PC-9 (cell line): ENCODE measurements around the gene NELL2. TPM values are rescaled to one million over a fixed set of nuclear protein-coding genes. Genes with fewer than 3 reads are reported as not detected.
"Not testable (repeated sequence)": the region's sequence is repeated elsewhere in the genome, so short reads cannot be mapped to it uniquely, and the experiment has no call there.

Experiments used
- BruUV-seq: library from RNA; stranded (reverse); fragments of 400-500 nt; replicated peaks from 2 replicates; lab custom pipeline; 2021; lab: Mats Ljungman, UMichigan
- CTCF ChIA-PET: fragments of 300-600 bp; sonication (Branson Sonifier 250); formaldehyde crosslinking; loops from one replicate; lab custom pipeline; 2022; ENCODE audit warnings: antibody characterized with exemption; lab: Charles Lee
- POLR2A ChIA-PET: fragments of 300-600 bp; sonication (Branson Sonifier 250); formaldehyde crosslinking; loops from one replicate; lab custom pipeline; 2022; ENCODE audit warnings: antibody characterized with exemption; ENCODE audit not compliant: unreplicated experiment; lab: Charles Lee
- DNase-seq, 2 experiments: peaks; one replicate each; pipeline versions ENCODE4 v3.0.0 to v3.0.0-alpha.2; 2015 to 2022; ENCODE audit warnings: mixed read lengths in 1 of 2
- H2AFZ ChIP-seq: fragments of 200-600 bp; sonication (generic); 2 replicates; pipeline ENCODE4 v1.8.1; 2017; ENCODE audit warnings: antibody characterized with exemption
- H3F3A ChIP-seq: fragments of 200-600 bp; sonication (generic); 2 replicates; pipeline ENCODE4 v1.8.1; 2017; ENCODE audit warnings: antibody characterized with exemption, mild to moderate bottlenecking, low read depth; ENCODE audit not compliant: insufficient read depth
- H3K27ac ChIP-seq: fragments of 200-600 bp; sonication (generic); 2 replicates; pipeline ENCODE4 v1.6.1; 2016; ENCODE audit warnings: mixed run types
- H3K27me3 ChIP-seq: fragments of 200-600 bp; sonication (generic); 2 replicates; pipeline ENCODE4 v1.6.1; 2016; ENCODE audit warnings: low read depth, mixed run types; ENCODE audit not compliant: insufficient read depth
- H3K36me3 ChIP-seq: fragments of 200-600 bp; sonication (generic); 2 replicates; pipeline ENCODE4 v1.6.1; 2016; ENCODE audit warnings: low read depth, mixed run types
- H3K4me1 ChIP-seq: fragments of 200-600 bp; sonication (generic); replicated peaks from 2 replicates; pipeline ENCODE4 v1.6.1; 2016; ENCODE audit warnings: mixed run types; ENCODE audit not compliant: insufficient read depth
- H3K4me2 ChIP-seq: fragments of 200-600 bp; sonication (generic); 2 replicates; pipeline ENCODE4 v1.6.1; 2017; ENCODE audit warnings: mixed run types
- H3K4me3 ChIP-seq: fragments of 200-600 bp; sonication (generic); 2 replicates; pipeline ENCODE4 v1.6.1; 2016; ENCODE audit warnings: mixed run types
- H3K79me2 ChIP-seq: fragments of 200-600 bp; sonication (generic); 2 replicates; pipeline ENCODE4 v1.6.1; 2017; ENCODE audit warnings: low read depth, mixed run types
- H3K9me2 ChIP-seq: fragments of 200-600 bp; sonication (generic); 2 replicates; pipeline ENCODE4 v1.8.1; 2017; ENCODE audit warnings: mild to moderate bottlenecking; ENCODE audit not compliant: insufficient read depth
- H3K9me3 ChIP-seq: fragments of 200-600 bp; sonication (generic); 2 replicates; pipeline ENCODE4 v1.8.1; 2016; ENCODE audit warnings: low read depth; ENCODE audit not compliant: insufficient read depth
- H4K20me1 ChIP-seq: fragments of 200-600 bp; sonication (generic); 2 replicates; pipeline ENCODE4 v1.8.1; 2017; ENCODE audit not compliant: insufficient read depth
- EZH2 ChIP-seq: fragments of 200-600 bp; sonication (generic); IDR thresholded peaks from 2 replicates; pipeline ENCODE4 v1.8.0; 2017; ENCODE audit warnings: antibody characterized with exemption, low read depth
- intact Hi-C: fragments of 100-400 bp; cut with micrococcal nuclease; formaldehyde crosslinking; loops from one replicate; pipeline ENCODE4 v1.10.0; 2022; ENCODE audit not compliant: unreplicated experiment
- total RNA-seq: library from RNA; stranded (reverse); gene quantifications from 2 replicates; pipeline ENCODE4 v1.2.3, GENCODE V29; 2021
- TF ChIP-seq, protein P1 (sequence below): fragments of 200-600 bp; sonication (generic); conservative IDR thresholded peaks from 2 replicates; pipeline ENCODE4 v1.6.1; 2017; ENCODE audit warnings: mixed run types, antibody characterized with exemption, mild to moderate bottlenecking, moderate library complexity

The NELL2 gene
- total RNA-seq, 1 experiment from 2014 or later: 0.61 TPM

DNA sequence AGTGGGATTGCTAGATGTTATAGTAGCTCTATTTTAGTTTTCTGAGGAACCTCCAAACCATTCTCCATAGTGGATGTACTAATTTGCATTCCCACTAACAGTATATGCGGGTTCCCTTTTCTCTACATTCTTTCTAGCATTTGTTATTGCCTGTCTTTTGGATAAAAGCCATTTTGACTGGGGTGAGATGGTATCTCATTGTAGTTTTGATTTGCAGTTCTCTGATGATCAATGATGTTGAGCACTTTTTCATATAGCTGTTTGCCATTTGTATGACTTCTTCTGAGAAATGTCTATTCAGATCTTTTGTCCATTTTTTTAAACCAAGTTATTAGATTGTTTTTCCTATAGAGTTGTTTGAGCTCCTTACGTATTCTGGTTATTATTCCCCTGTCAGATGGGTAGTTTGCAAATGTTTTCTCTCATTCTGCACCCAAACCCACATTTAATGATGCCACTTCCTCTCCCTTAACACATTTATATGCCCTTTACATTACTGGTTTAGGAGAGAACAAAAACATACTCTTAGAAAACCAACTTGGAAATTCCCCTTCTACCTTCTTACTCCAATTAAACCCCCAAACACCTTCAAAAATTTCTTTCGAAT lies 48.2 kb downstream of the NELL2 start:
- ChIA-PET CTCF (no interaction called here), POLR2A (no interaction called here)
- Histone ChIP-seq H3K36me3 (no peaks in the 10 kb centered on the region), H3F3A (no peaks in the 10 kb centered on the region), H3K4me1 (no peaks in the 10 kb centered on the region), H3K4me2 (no peak overlapping the region), H3K27me3 (no peaks in the 10 kb centered on the region), H2AFZ (no peak overlapping the region), H3K27ac (no peak overlapping the region), H3K79me2 (no peaks in the 10 kb centered on the region), H4K20me1 (no peaks in the 10 kb centered on the region; the same call in 1 of the 2 replicates), H3K9me3 (no peaks in the 10 kb centered on the region), H3K4me3 (no peak overlapping the region), H3K9me2 (no peaks in the 10 kb centered on the region)
- intact Hi-C loops: no loop called here
- no peak for DNase-seq
- no TSS peak for BruUV-seq
- TF ChIP-seq EZH2: no peak
- TF ChIP-seq, protein P1, sequence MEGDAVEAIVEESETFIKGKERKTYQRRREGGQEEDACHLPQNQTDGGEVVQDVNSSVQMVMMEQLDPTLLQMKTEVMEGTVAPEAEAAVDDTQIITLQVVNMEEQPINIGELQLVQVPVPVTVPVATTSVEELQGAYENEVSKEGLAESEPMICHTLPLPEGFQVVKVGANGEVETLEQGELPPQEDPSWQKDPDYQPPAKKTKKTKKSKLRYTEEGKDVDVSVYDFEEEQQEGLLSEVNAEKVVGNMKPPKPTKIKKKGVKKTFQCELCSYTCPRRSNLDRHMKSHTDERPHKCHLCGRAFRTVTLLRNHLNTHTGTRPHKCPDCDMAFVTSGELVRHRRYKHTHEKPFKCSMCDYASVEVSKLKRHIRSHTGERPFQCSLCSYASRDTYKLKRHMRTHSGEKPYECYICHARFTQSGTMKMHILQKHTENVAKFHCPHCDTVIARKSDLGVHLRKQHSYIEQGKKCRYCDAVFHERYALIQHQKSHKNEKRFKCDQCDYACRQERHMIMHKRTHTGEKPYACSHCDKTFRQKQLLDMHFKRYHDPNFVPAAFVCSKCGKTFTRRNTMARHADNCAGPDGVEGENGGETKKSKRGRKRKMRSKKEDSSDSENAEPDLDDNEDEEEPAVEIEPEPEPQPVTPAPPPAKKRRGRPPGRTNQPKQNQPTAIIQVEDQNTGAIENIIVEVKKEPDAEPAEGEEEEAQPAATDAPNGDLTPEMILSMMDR: no peak

DNA sequence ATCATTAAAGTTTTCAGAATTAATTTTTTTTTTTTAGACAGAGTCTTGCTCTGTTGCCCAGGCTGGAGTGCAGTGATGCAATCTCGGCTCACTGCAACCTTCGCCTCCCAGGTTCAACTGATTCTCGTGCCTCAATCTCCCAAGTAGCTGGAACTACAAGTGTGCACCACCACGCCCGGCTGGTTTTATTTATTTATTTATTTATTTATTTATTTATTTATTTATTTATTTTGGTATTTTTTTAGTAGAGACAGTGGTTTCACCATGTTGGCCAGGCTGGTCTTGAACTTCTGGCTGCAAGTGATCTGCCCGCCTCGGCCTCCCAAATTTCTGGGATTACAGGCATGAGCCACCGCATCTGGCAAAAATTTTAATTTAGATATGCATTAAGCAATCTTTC lies 54.4 kb downstream of the NELL2 start:
- CTCF ChIA-PET, H2AFZ ChIP-seq, H3K79me2 ChIP-seq, H3K36me3 ChIP-seq, POLR2A ChIA-PET, H3F3A ChIP-seq, H3K4me2 ChIP-seq, H3K27me3 ChIP-seq, H3K4me3 ChIP-seq, H3K27ac ChIP-seq, H4K20me1 ChIP-seq, BruUV-seq, DNase-seq, H3K4me1 ChIP-seq, H3K9me3 ChIP-seq, H3K9me2 ChIP-seq, intact Hi-C loops: not testable (repeated sequence)

DNA sequence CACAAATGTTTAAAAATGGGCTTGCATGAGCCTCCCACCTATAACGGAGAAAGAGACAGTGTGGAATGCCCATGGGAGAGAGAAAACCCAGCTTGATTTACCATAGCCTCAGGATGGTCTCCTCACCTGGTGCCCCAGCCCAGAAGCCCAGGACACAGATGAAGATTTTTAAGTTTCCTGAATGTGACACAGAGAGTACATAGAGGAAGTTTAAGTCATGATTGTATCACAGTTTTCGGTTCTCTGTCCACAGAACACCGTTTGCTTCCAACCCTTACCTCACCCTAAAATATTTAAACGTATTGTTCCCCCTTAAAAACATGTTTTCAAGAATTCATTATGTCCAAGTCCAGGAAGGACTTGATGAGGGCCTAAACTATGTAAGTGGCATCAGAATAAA lies 56.2 kb downstream of the NELL2 start:
- no peaks in the 10 kb centered on the region for H3K4me1 ChIP-seq
- TF ChIP-seq EZH2: no peak
- TF ChIP-seq, protein P1: no peak
- no peaks in the 10 kb centered on the region for H3K27me3 ChIP-seq
- ChIA-PET CTCF (no interaction called here), POLR2A (no interaction called here)
- no peaks in the 10 kb centered on the region for H3K9me2 ChIP-seq
- intact Hi-C loops: no loop called here
- H3K4me3 ChIP-seq: no peak overlapping the region
- no peaks in the 10 kb centered on the region for H3K36me3 ChIP-seq
- H3K79me2 ChIP-seq: no peaks in the 10 kb centered on the region
- H3K9me3 ChIP-seq: no peaks in the 10 kb centered on the region
- H3F3A ChIP-seq: no peaks in the 10 kb centered on the region
- DNase-seq: no peak
- no peak overlapping the region for H3K4me2 ChIP-seq
- no TSS peak for BruUV-seq
- H4K20me1 ChIP-seq: no peaks in the 10 kb centered on the region; the same call in 1 of the 2 replicates
- no peak overlapping the region for H2AFZ ChIP-seq
- H3K27ac ChIP-seq: no peak overlapping the region

DNA sequence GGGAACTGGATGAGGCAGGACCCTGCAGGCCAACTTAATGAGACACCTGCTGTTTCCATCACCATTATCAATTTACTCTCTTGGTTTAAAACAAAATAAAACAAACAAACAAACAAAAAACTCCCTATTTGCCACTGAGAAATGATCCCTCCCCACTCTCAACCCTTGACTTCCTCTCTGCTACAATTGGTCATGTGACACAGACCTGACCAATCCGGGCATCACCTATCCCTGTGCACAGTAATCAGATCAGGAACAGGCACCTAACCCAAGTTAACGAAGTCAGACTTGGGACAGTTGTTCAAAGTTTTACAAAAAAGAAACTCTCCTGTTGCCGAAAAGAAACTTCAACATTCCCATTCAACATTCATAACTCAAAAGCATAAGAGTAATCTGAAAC lies 58.4 kb downstream of the NELL2 start:
- no peaks in the 10 kb centered on the region for H3K36me3 ChIP-seq
- H3F3A ChIP-seq: no peaks in the 10 kb centered on the region
- no peaks in the 10 kb centered on the region for H3K27me3 ChIP-seq
- no peak for TF ChIP-seq EZH2
- TF ChIP-seq, protein P1: no peak
- H3K4me2 ChIP-seq: no peak overlapping the region
- ChIA-PET CTCF (no interaction called here), POLR2A (no interaction called here)
- no peaks in the 10 kb centered on the region for H3K9me3 ChIP-seq
- no peaks in the 10 kb centered on the region for H3K79me2 ChIP-seq
- intact Hi-C loops: no loop called here
- H3K9me2 ChIP-seq: no peaks in the 10 kb centered on the region
- no peak overlapping the region for H3K4me3 ChIP-seq
- no peak overlapping the region for H2AFZ ChIP-seq
- no peak for DNase-seq
- BruUV-seq: no TSS peak
- no peak overlapping the region for H3K27ac ChIP-seq
- H3K4me1 ChIP-seq: no peaks in the 10 kb centered on the region
- H4K20me1 ChIP-seq: no peaks in the 10 kb centered on the region
